A204.1 (cell line): ENCODE data around the gene MLLT1.

ENCODE experiments used
- FAIRE-seq: peaks from 2 replicates; lab custom pipeline; 2012; peaks lifted over from hg19 to GRCh38; lab: Jason Lieb, UNC

Gene MLLT1

GRCh38 chr19:6234527-6234926 is 45.2 kb downstream of the MLLT1 start:
- FAIRE-seq, result no peak

GRCh38 chr19:6233827-6234511 is 45.8 kb downstream of the MLLT1 start:
- no peak for FAIRE-seq

GRCh38 chr19:6233056-6233826 is 46.5 kb downstream of the MLLT1 start:
- FAIRE-seq, result no peak

GRCh38 chr19:6232601-6233055 is 47.1 kb downstream of the MLLT1 start:
- no peak for FAIRE-seq

- FAIRE-seq, result no peak
Measured at GRCh38 chr19:6230991-6231448, 48.8 kb downstream of the MLLT1 start.

GRCh38 chr19:6229951-6230712 is 49.6 kb downstream of the MLLT1 start:
- FAIRE-seq, result no peak

- no peak for FAIRE-seq
Measured at GRCh38 chr19:6229216-6229913, 50.4 kb downstream of the MLLT1 start.

GRCh38 chr19:6228551-6229215 is 51.1 kb downstream of the MLLT1 start:
- FAIRE-seq, result no peak

- FAIRE-seq, result no peak
Measured at GRCh38 chr19:6227936-6228325, 51.8 kb downstream of the MLLT1 start.

GRCh38 chr19:6227156-6227935 is 52.4 kb downstream of the MLLT1 start:
- FAIRE-seq, result no peak

GRCh38 chr19:6226444-6227155 is 53.2 kb downstream of the MLLT1 start:
- FAIRE-seq, result no peak

GRCh38 chr19:6226012-6226411 is 53.8 kb downstream of the MLLT1 start:
- no peak for FAIRE-seq

- no peak for FAIRE-seq
Measured at GRCh38 chr19:6225232-6225865, 54.4 kb downstream of the MLLT1 start.

GRCh38 chr19:6224308-6224675 is 55.5 kb downstream of the MLLT1 start:
- FAIRE-seq, result no peak

- no peak for FAIRE-seq
Measured at GRCh38 chr19:6223461-6224307, 56.1 kb downstream of the MLLT1 start.

GRCh38 chr19:6222884-6223283 is 56.9 kb downstream of the MLLT1 start:
- FAIRE-seq, result no peak

- FAIRE-seq, result no peak
Measured at GRCh38 chr19:6221878-6222746, 57.7 kb downstream of the MLLT1 start.
